ENCODE measurements around the gene MYO3B.

The MYO3B gene

GRCh38 chr2:170475878-170476277, 297.9 kb downstream of the MYO3B start:
- no peak for DNase-seq (ENCODE audit: low read depth)

- DNase-seq (ENCODE audit: low read depth), result no peak
Measured at GRCh38 chr2:170477630-170478029, 299.7 kb downstream of the MYO3B start.

GRCh38 chr2:170481201-170481600, 303.3 kb downstream of the MYO3B start:
- no peak for DNase-seq (ENCODE audit: low read depth)

GRCh38 chr2:170484552-170484951, 306.6 kb downstream of the MYO3B start:
- no peak for DNase-seq (ENCODE audit: low read depth)

GRCh38 chr2:170485254-170486026, 307.5 kb downstream of the MYO3B start:
- DNase-seq (ENCODE audit: low read depth), result no peak

GRCh38 chr2:170486730-170487129, 308.8 kb downstream of the MYO3B start:
- no peak for DNase-seq (ENCODE audit: low read depth)

- DNase-seq (ENCODE audit: low read depth), result no peak
Measured at GRCh38 chr2:170488807-170489206, 310.9 kb downstream of the MYO3B start.

- no peak for DNase-seq (ENCODE audit: low read depth)
Measured at GRCh38 chr2:170492010-170492409, 314.1 kb downstream of the MYO3B start.

GRCh38 chr2:170493426-170494097, 315.6 kb downstream of the MYO3B start:
- no peak for DNase-seq (ENCODE audit: low read depth)

- DNase-seq (ENCODE audit: low read depth), result no peak
Measured at GRCh38 chr2:170495896-170496295, 317.9 kb downstream of the MYO3B start.

- no peak for DNase-seq (ENCODE audit: low read depth)
Measured at GRCh38 chr2:170498619-170499018, 320.7 kb downstream of the MYO3B start.

GRCh38 chr2:170500104-170500503, 322.2 kb downstream of the MYO3B start:
- no peak for DNase-seq (ENCODE audit: low read depth)

GRCh38 chr2:170500770-170501169, 322.8 kb downstream of the MYO3B start:
- no peak for DNase-seq (ENCODE audit: low read depth)

GRCh38 chr2:170501421-170502043, 323.6 kb downstream of the MYO3B start:
- no peak for DNase-seq (ENCODE audit: low read depth)

GRCh38 chr2:170502361-170503130, 324.6 kb downstream of the MYO3B start:
- DNase-seq (ENCODE audit: low read depth), result no peak

- no peak for DNase-seq (ENCODE audit: low read depth)
Measured at GRCh38 chr2:170503563-170503962, 325.6 kb downstream of the MYO3B start.

GRCh38 chr2:170503971-170504809, 326.2 kb downstream of the MYO3B start:
- no peak for DNase-seq (ENCODE audit: low read depth)

GRCh38 chr2:170504810-170505145, 326.8 kb downstream of the MYO3B start:
- DNase-seq (ENCODE audit: low read depth), result no peak

- DNase-seq (ENCODE audit: low read depth), result no peak
Measured at GRCh38 chr2:170505631-170506275, 327.8 kb downstream of the MYO3B start.

GRCh38 chr2:170509452-170510193, 331.7 kb downstream of the MYO3B start:
- DNase-seq (ENCODE audit: low read depth), result no peak
